CD4-positive, alpha-beta T cell treated with Interleukin-10 for 1 hour (primary cell): Measurements from ENCODE around the gene REPIN1.

Source experiments
- DNase-seq: peaks from one replicate; pipeline ENCODE4 v3.0.0-alpha.2; 2020

REPIN1 gene

GRCh38 chr7:150361807-150362621 is 6.6 kb upstream of the REPIN1 start:
- DNase-seq: no peak

- DNase-seq: no peak
Measured at GRCh38 chr7:150363370-150363769, 5.3 kb upstream of the REPIN1 start.

GRCh38 chr7:150363872-150364271 is 4.8 kb upstream of the REPIN1 start:
- no peak for DNase-seq

- no peak for DNase-seq
Measured at GRCh38 chr7:150365194-150365593, 3.4 kb upstream of the REPIN1 start.

DNA sequence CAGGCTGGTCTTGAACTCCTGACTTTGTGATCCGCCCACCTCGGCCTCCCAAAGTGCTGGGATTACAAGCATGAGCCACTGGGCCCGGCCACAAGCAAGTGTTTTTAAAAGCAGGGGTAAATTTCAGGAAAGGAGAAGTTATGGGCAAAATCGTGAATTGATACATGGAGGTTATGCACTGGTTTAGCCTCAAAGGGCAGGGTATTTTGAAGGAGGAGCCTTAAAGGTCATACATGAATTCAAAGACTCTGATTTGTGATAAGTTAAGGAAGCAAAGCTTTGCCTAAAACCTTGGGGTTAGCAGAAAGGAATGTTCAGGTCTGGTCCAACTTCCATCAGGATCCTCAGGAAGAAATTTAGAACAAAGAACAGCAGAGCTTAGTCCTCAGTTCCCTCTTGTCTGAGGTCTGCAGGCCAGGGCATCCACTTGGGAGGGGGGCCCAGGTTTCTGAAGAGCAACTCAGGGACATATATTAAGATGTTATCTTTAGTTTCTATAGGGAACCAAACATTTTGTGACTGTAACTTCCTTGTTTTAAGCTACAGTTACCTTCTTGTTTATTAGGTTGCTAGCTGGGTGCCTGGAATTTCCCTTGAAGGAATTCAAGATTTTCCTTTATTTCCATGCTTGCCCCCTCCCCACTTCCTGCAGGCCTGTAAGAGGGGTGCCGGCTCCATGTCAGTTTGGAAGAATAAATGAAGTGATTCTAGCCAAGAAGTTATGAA is 2.8 kb upstream of the REPIN1 start:
- DNase-seq: no peak

- no peak for DNase-seq
Measured at GRCh38 chr7:150367677-150368095, 936 bp upstream of the REPIN1 start.

- DNase-seq: peak; percentile 33
Measured at GRCh38 chr7:150368884-150369747, 494 bp downstream of the REPIN1 start.

DNA sequence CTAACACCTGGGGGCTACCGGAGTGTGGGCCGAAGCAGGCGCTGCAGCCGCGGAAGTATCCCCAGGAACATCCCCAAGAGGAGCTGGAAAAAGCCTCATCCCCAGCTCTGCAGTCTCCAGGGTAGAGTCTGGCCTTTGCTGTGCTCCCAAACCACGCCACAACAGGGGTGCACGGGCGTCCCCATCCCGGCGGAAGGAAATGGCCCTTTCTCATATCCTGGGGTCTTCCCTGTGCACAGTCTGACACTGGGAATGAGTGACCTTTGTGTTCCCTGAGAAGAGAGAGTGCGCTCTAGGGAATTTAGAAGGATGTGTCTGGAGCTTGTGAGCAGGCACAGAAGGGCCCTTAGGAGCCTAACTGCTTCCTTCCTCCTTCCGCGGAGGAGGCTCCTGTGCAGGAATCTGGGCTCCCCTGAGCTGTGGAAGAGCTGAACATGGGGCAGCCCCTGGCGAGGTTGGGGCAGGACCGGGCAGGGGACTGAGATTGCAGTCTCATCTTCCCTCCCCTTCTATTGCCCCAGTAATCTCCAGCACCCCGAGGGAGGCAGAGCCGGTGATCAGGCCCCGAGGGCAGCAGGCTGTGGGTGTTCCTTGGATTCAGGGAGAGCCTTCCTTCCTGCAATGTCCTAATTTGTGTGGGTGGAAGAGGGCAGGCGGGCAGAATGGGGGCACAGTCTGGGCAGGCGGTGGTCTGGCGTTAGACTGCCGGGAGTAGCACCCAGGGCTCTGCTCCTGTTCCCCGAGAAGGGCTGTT is 1.3 kb downstream of the REPIN1 start:
- no peak for DNase-seq

DNA sequence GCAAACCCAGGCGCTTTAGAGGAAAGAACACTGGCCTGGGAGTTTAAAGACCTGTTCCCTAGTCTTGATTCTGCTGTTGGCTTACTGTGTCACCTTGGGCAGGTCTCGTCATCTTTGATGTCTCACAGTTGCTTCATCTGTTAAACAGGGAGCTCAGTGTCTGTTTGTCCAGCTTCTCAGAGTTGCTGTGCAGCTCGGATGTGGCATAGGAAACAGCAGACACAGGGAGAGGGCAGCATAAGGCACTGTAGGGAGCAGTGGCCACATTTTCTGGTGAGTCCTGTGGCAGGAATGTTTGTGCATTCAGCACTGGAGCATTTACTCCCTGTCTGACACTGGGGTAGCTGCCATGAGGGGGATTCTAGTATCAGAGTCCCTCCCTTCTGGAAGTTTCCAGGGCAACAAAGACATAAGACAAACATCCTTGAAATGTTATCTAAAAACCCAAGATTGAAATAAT is 2.0 kb downstream of the REPIN1 start:
- DNase-seq: no peak

DNA sequence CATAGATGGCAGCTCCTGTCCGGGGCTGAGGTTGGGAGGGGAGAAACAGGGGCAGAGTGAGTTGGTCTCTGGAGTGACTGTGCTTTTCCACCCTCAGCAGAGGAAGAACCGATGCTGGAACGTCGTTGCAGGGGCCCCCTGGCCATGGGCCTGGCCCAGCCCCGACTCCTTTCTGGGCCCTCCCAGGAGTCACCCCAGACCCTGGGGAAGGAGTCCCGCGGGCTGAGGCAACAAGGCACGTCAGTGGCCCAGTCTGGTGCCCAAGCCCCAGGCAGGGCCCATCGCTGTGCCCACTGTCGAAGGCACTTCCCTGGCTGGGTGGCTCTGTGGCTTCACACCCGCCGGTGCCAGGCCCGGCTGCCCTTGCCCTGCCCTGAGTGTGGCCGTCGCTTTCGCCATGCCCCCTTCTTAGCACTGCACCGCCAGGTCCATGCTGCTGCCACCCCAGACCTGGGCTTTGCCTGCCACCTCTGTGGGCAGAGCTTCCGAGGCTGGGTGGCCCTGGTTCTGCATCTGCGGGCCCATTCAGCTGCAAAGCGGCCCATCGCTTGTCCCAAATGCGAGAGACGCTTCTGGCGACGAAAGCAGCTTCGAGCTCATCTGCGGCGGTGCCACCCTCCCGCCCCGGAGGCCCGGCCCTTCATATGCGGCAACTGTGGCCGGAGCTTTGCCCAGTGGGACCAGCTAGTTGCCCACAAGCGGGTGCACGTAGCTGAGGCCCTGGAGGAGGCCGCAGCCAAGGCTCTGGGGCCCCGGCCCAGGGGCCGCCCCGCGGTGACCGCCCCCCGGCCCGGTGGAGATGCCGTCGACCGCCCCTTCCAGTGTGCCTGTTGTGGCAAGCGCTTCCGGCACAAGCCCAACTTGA is 2.7 kb downstream of the REPIN1 start:
- no peak for DNase-seq

DNA sequence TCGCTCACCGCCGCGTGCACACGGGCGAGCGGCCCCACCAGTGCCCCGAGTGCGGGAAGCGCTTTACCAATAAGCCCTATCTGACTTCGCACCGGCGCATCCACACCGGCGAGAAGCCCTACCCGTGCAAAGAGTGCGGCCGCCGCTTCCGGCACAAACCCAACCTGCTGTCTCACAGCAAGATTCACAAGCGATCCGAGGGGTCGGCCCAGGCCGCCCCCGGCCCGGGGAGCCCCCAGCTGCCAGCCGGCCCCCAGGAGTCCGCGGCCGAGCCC is 3.3 kb downstream of the REPIN1 start:
- no peak for DNase-seq

GRCh38 chr7:150372271-150373048 is 3.8 kb downstream of the REPIN1 start:
- DNase-seq: no peak

- no peak for DNase-seq
Measured at GRCh38 chr7:150373049-150373801, 4.6 kb downstream of the REPIN1 start.

DNA sequence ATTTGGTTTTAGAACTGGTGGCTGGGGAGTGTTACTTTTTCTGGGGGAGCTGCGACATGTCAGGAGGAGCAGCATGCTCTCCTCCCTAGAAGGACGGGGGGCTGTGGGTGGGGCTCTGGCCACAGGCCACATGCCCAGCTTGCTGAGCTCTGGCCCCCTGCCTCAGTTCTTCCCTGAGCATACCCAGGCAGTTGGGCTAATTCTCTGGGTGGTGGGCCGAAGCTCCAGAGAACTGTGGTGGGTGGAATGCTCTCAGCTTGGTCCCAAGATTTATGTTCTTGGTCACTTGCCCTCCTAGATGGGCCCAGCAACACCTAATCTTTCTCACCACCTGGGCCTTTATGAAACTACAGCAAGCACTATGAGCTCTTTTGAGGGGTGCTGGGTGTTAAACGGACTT is 5.4 kb downstream of the REPIN1 start:
- no peak for DNase-seq

DNA sequence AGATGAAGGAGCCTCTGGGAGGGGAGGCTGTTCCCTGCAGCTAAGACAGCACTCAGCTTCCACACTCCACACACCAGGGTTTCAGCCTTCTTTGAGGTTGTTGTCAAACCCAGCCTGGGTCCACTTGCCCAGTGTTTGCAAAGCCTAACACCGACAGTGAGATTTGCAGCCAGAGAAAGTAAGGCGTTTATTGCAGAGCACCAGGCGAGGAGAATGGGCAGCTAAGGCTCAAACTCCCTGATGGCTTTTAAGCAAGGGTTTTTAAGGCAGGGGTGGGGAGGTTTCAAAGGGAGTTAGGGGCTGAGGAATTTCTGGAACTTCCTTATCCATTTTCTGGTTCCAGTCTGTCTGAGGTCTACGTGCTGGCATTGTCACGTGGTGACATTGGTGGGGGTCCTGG is 5.8 kb downstream of the REPIN1 start:
- no peak for DNase-seq

DNA sequence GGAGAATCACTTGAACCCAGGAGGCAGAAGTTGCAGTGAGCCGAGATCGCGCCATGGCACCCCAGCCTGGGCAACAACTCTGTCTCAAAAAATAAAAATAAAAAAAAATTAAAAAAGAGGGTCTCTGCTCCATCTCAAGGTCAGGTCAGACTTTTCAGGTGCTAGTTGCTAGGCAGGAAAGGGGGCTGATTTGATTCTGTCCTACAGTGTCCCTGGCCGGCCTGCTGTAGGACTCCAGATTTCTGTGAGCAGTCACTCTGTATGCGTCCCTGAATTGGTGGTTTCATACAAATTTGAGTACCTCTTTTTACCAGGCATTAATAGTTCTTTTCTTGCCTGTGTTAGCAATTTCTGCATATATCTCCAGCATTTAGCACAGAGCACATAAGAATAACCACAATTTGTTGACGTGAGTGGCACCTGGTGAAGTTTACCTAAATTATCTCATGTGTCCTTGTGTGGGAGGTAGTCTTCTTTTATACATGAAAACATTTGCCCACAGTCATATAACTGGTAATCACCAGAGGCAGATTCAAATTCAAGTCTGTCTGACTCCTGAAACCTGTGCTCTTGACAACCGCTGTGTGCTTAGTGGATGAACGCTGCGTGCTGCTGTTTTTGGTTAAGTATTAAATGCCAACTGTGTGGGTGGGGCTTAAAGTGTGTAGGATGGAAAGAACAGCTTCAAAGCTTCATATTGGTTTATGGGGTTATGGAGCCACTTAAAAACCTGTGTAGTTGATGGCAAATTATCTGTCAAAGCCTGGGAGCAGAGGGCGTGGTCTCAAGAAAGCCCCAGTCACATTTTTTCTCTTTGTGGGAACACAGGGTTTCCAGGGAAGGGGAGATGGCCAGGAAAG is 7.3 kb downstream of the REPIN1 start:
- DNase-seq: peak; percentile 34

DNA sequence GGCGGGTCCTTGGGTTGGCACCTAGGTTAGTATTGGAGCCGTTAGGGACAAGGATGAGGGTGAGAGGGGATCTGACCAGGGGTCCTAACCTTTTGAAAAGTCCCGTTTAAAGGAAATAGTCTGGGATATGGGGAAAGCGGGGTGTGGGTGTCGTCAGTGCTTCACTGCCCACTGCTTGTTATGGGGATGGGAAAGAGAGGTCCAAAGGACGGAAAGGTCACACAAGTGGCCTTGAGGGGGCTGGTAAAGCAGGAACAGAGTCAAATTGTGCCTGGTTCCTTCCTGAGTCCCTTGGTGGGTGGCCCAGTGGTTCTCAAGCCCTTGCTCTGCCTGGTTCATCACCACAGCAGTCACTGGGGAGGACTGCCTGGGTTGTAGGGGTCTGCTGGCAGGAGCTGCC is 7.9 kb downstream of the REPIN1 start:
- DNase-seq: no peak

DNA sequence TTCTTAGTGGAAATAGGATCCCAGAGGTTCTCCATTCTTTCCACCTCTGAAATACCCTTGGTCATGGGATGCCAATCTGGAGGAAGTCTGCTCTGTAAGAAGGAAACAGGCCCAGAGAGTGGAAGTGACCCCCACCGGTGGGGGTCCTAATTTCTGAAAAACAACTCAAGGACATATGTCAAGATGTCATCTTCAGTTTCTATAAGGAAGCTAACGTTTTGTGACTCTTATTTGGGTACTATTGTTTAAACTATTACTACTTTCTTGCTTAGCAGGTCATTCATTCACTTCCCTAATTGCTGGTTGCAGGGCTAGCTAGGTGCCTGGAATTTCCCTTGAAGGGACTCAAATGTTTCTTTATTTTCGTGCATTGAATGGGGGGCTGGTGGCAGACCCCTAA is 8.6 kb downstream of the REPIN1 start:
- no peak for DNase-seq

DNA sequence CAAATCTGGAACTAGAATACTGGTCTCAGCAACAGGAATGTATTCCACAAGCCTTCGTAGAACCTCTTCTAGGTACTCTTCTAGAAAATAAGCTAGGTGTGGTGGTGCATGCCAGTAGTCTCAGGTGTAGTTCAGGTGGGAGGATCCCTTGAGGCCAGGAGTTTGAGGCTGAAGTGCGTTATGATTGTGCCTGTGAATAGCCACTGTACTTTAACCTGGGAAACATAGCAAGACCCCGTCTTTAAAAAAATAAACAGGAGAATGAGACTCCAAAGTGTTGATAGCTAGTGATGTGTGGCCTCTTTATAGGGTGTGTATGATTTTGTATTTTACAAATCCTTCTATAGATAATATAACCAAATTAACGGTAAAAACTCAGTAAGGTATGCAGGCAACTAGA is 9.0 kb downstream of the REPIN1 start:
- DNase-seq: no peak
